Smooth muscle cell (in vitro differentiated cells): ENCODE measurements around the gene TTLL12. TPM values are rescaled to one million over a fixed set of nuclear protein-coding genes. Genes with fewer than 3 reads are reported as not detected.

Experiments used
- DNase-seq: peaks from one replicate; lab custom pipeline; 2025; ENCODE audit not compliant: unreplicated experiment; lab: John Stamatoyannopoulos, UW
- H2AFZ ChIP-seq: fragments of 200-600 bp; sonication (generic); 2 replicates; pipeline ENCODE4 v1.6.0; 2016; ENCODE audit warnings: antibody characterized with exemption, low read depth, mild to moderate bottlenecking
- H3F3A ChIP-seq: fragments of 200-600 bp; sonication (generic); 2 replicates; pipeline ENCODE4 v1.6.0; 2017; ENCODE audit warnings: antibody characterized with exemption, low read depth
- H3K27ac ChIP-seq: fragments of 200-600 bp; sonication (generic); 2 replicates; pipeline ENCODE4 v1.5.1; 2016; ENCODE audit warnings: low read depth, mild to moderate bottlenecking
- H3K27me3 ChIP-seq: fragments of 200-600 bp; sonication (generic); 2 replicates; pipeline ENCODE4 v1.6.1; 2016; ENCODE audit warnings: low read depth, mild to moderate bottlenecking
- H3K36me3 ChIP-seq: fragments of 200-600 bp; sonication (generic); 2 replicates; pipeline ENCODE4 v1.5.1; 2016; ENCODE audit warnings: low read depth
- H3K4me1 ChIP-seq: fragments of 200-600 bp; sonication (generic); 2 replicates; pipeline ENCODE4 v1.5.1; 2016; ENCODE audit warnings: low read depth
- H3K4me2 ChIP-seq: fragments of 200-600 bp; sonication (generic); 2 replicates; pipeline ENCODE4 v1.6.0; 2016; ENCODE audit warnings: mild to moderate bottlenecking
- H3K4me3 ChIP-seq: fragments of 200-600 bp; sonication (generic); 2 replicates; pipeline ENCODE4 v1.5.1; 2016; ENCODE audit warnings: mild to moderate bottlenecking
- H3K79me2 ChIP-seq: fragments of 200-600 bp; sonication (generic); 2 replicates; pipeline ENCODE4 v1.6.0; 2016; ENCODE audit warnings: low read depth, mild to moderate bottlenecking
- H3K9ac ChIP-seq: fragments of 200-600 bp; sonication (generic); 2 replicates; pipeline ENCODE4 v1.6.0; 2016; ENCODE audit warnings: low read depth
- H3K9me3 ChIP-seq: fragments of 200-600 bp; sonication (generic); replicated peaks from 2 replicates; pipeline ENCODE4 v1.5.1; 2016; ENCODE audit warnings: low read depth
- H4K20me1 ChIP-seq: fragments of 200-600 bp; sonication (generic); 2 replicates; pipeline ENCODE4 v1.6.0; 2016; ENCODE audit warnings: low read depth
- WGBS: methylation state at CpG from one replicate; pipeline ENCODE4 v1.1.7; 2016; ENCODE audit warnings: low lambda C conversion rate; 5-methylcytosine and 5-hydroxymethylcytosine counted together
- polyA plus RNA-seq: library from polyadenylated mRNA; unstranded; fragments of >200 nt; fragmentation: Nextera tagmentation; extraction: Ambion mirVana; gene quantifications from 2 replicates; pipeline ENCODE4 v1.2.1, GENCODE V29; 2016
- total RNA-seq: library from RNA; depleted of rRNA; stranded (reverse); fragments of >200 nt; gene quantifications from 2 replicates; pipeline ENCODE4 v1.2.3, GENCODE V29; 2014
- TF ChIP-seq, protein P1 (sequence below): fragments of 200-600 bp; sonication (generic); IDR thresholded peaks from 2 replicates; pipeline ENCODE4 v1.5.1; 2017; ENCODE audit warnings: borderline replicate concordance, mild to moderate bottlenecking, antibody characterized with exemption; ENCODE audit not compliant: insufficient read depth, poor library complexity, severe bottlenecking

The TTLL12 gene
- total and polyA plus RNA-seq, 2 experiments from 2014 or later: 23.5 to 31.6 TPM

DNA sequence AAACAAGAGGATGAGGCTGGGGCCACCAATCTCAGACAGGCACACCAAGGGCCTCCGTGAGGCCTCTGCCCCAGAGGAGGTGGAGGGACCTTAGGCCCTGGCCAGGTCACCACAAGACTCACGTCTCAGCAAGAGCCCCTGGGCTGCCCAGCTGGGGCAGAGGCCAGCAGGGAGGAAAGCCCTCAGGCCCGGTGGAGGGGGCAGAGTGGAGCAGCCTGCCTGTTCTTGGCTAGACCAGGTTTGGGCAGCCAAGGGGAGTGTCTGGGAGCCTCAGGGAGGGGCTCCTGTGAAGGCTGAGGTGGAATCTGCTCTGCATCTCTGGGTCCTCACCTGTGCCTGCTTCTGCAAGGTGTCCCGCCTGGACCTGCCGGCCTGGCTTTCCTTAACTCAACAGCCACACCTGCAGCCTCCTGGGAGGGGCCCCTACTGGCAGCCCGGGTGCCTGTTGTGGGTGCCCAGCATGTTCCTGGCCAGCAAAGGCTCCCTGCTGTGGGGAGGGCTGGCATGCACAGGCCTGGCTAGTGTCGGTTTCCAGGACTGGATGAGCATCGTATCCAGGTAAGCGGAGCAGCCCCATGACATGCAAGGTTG, 11.9 kb downstream of the TTLL12 start:
- Histone ChIP-seq H3K79me2 (no peaks in the 10 kb centered on the region), H2AFZ (no peak overlapping the region), H3K4me3 (no peak overlapping the region), H3K27ac (no peak overlapping the region), H3K36me3 (no peaks in the 10 kb centered on the region), H3K9me3 (no peaks in the 10 kb centered on the region), H3K4me2 (no peak overlapping the region), H4K20me1 (no peaks in the 10 kb centered on the region), H3K4me1 (no peaks in the 10 kb centered on the region), H3K27me3 (no peaks in the 10 kb centered on the region), H3F3A (no peaks in the 10 kb centered on the region), H3K9ac (no peak overlapping the region)
- 93% methylated on average over 9 of the region's 9 CpGs for WGBS
- TF ChIP-seq, protein P1, sequence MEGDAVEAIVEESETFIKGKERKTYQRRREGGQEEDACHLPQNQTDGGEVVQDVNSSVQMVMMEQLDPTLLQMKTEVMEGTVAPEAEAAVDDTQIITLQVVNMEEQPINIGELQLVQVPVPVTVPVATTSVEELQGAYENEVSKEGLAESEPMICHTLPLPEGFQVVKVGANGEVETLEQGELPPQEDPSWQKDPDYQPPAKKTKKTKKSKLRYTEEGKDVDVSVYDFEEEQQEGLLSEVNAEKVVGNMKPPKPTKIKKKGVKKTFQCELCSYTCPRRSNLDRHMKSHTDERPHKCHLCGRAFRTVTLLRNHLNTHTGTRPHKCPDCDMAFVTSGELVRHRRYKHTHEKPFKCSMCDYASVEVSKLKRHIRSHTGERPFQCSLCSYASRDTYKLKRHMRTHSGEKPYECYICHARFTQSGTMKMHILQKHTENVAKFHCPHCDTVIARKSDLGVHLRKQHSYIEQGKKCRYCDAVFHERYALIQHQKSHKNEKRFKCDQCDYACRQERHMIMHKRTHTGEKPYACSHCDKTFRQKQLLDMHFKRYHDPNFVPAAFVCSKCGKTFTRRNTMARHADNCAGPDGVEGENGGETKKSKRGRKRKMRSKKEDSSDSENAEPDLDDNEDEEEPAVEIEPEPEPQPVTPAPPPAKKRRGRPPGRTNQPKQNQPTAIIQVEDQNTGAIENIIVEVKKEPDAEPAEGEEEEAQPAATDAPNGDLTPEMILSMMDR: no peak
- DNase-seq: no peak

DNA sequence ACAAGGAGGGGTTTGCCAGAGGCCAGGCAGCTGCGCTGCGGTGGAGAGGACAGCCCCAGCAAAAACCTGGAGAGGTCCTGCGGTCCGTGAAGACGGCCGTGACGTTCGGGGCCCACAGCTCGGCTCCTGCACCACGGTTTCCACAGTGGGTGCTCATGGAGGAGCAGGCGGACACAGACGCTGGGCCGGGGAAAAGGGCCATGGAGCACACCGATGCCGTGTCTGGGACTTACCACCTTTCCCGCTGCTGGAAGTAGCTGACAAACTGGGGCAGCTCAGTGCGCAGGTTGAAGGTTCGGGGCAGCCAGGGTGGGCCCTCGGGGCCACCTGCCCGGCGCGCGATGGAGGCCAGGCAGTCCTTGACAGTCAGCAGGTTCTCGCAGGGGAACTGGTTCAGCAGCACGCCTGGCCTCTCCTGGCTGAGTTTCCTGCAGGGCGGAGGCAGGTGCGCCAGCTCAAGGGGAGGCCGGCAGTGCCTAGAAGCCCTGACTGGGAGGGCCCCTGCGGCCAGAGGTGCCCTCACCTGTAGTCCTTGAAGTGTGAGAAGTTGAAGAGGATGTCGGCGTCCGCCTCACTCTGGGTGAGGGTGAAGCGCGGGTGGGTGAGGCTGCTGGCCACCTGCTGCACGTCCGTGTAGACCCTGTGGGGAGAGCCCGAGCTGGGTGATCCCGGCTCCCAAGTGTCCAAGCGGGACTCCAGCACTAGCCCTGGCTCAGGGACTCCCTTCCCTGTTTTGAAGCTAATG, 12.8 kb downstream of the TTLL12 start:
- H3K27ac ChIP-seq: no peak overlapping the region
- H3F3A ChIP-seq: no peaks in the 10 kb centered on the region
- H3K4me3 ChIP-seq: no peak overlapping the region
- no peak overlapping the region for H2AFZ ChIP-seq
- 97% methylated on average over 39 of the region's 39 CpGs for WGBS
- no peaks in the 10 kb centered on the region for H3K4me1 ChIP-seq
- no peak overlapping the region for H3K9ac ChIP-seq
- TF ChIP-seq, protein P1: no peak
- H3K36me3 ChIP-seq: no peaks in the 10 kb centered on the region
- no peaks in the 10 kb centered on the region for H3K9me3 ChIP-seq
- H4K20me1 ChIP-seq: no peaks in the 10 kb centered on the region
- no peak overlapping the region for H3K4me2 ChIP-seq
- H3K27me3 ChIP-seq: no peaks in the 10 kb centered on the region
- H3K79me2 ChIP-seq: no peaks in the 10 kb centered on the region
- no peak for DNase-seq

DNA sequence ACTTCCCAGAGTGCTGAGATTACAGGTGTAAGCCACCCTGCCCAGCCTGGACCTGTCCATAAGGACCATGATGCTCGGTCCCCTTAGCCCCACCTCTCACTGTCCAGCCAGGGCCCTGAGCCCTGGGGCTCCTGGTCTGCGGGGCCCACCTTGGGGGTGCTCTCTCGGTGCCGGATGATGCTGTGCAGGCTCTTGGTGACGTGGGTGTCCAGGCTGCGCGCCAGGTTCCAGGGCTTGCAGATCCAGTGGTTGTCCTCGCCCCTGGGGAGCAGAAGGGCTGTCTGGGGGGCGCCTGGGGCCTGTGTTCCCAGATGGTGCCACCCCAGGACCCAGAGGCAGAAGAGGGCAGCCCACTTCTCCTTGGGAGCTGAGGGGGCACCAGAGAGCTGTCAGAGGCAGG, 13.4 kb downstream of the TTLL12 start:
- Histone ChIP-seq H4K20me1 (no peaks in the 10 kb centered on the region), H3K36me3 (no peaks in the 10 kb centered on the region), H3K79me2 (no peaks in the 10 kb centered on the region), H3K4me3 (no peak overlapping the region), H3K9me3 (no peaks in the 10 kb centered on the region), H2AFZ (no peak overlapping the region), H3K27ac (no peak overlapping the region), H3K27me3 (no peaks in the 10 kb centered on the region), H3K9ac (no peak overlapping the region), H3K4me1 (no peaks in the 10 kb centered on the region), H3F3A (no peaks in the 10 kb centered on the region), H3K4me2 (no peak overlapping the region)
- WGBS: 96% methylated on average over 9 of the region's 9 CpGs
- DNase-seq: no peak
- TF ChIP-seq, protein P1: no peak
